HG02642 (cell line): Measurements from ENCODE around the gene UPF3A.
"Not testable (repeated sequence)": the region's sequence is repeated elsewhere in the genome, so short reads cannot be mapped to it uniquely, and the experiment has no call there.

Source experiments
- ATAC-seq: cut with Tn5 transposase; IDR thresholded peaks from one replicate; pipeline ENCODE4 v1.9.1; 2021; ENCODE audit warnings: mild to moderate bottlenecking; ENCODE audit not compliant: unreplicated experiment, poor library complexity

UPF3A gene, protein sequence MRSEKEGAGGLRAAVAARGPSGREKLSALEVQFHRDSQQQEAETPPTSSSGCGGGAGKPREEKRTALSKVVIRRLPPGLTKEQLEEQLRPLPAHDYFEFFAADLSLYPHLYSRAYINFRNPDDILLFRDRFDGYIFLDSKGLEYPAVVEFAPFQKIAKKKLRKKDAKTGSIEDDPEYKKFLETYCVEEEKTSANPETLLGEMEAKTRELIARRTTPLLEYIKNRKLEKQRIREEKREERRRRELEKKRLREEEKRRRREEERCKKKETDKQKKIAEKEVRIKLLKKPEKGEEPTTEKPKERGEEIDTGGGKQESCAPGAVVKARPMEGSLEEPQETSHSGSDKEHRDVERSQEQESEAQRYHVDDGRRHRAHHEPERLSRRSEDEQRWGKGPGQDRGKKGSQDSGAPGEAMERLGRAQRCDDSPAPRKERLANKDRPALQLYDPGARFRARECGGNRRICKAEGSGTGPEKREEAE

DNA sequence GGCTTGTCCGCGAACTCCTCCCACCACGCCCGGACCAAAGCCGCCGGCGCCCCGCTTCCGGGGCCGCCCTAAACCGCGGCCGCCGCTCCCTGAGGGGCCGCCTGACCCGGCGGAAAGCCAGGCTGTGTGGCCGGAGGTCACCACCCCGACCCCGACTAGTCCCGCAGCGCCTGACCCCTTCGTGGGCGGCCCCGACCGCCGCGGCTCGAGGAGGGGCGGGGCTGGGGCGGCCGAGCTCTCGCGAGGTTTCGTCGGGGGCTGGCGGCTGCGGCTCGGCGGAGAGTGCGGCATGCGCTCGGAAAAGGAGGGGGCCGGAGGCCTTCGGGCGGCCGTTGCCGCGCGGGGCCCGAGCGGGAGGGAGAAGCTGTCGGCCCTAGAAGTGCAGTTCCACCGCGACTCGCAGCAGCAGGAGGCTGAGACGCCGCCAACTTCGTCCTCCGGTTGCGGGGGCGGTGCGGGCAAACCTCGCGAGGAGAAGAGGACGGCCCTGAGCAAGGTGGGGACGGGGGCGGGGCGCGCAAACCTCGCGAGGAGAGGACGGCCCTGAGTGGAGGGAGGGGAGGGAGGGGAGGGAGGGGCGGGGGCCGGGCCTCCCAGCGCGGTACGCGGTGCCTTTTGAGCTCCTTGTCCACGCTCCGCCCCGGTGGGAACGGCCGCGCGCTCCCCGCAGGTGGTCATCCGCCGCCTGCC, at the start of gene UPF3A:
UPF3A (plus strand) TSS at position 251 of the 690 bp plus-strand sequence; CDS start at position 290, 39 bp downstream.
- ATAC-seq = peak; percentile 75

DNA sequence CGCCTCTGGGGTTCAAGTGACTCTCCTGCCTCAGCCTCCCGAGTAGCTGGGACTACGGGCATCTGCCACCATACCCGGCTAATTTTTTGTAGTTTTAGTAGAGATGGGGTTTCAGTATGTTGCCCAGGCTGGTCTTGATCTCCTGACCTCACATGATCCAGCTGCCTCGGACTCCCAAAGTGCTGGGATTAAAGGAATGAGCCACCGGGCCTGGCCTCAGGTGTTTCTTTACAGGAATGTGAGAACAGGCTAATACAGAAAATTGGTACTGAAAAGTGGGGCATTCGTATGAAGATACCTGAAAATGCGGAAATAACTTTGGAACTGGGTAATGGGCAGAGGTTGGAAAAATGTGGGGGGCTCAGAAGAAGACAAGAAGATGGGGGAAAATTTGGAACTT, 49.5 kb upstream of the UPF3A start:
- no peak for ATAC-seq

DNA sequence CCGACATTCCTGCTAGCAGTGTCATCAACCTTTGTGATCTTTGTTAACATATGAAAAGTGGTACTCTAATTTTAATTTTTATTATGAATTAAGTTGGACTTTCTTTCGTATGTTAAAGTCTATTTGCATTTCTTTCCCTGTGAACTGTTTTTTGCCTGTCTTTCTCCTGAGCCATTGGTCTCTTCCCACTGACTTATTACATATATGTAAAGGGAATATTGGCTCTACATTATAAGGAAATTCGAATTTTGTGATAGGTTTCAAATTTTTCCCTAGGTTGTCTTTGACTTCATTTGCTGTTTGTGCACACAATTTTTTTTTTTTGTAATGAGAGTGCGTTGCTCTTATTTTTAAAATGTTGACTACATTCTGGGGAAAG, 47.1 kb upstream of the UPF3A start:
- ATAC-seq = no peak

DNA sequence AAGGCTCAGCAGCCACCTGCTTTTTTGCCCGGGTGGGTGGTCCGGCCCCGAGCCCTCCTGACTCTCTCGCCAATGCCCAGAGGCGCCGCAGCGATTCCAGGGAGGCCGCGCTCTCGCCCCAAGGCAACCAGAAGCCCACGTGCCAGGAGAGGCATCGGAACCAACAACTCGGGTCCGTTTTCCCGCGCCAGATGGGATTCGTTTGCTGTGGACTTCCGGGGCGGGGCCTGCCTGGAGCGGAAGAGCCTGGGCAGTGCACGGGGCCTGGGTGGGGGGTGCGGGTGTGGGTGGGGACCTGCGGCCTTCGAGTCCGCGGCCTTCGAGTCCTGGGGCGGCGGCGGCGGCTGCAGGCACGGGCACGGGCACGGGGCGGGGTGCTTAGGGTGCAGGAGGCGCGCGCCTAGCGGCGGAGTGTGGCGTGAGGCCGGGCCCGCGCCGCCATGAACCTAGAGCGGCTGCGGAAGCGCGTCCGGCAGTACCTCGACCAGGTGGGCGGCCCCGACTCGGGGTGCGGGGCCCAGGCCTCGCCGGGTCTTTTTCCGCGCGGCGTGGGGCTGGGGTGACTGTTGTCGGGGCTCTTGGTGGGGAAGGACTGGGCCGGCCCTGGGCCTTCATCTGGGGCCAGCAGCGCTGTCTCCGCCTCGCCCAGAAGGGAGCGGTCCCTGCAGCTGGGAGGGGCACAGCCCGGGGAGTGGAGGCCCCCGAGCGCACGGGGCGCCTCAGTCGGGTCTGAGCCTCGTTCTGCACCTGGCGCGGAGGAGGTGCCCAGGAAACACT, 46.6 kb upstream of the UPF3A start, which contains the start of gene CDC16:
CDC16 (plus strand) TSS at position 253 of the 777 bp plus-strand sequence; CDS start at position 441, 188 bp downstream.
- peak; percentile 92 for ATAC-seq

DNA sequence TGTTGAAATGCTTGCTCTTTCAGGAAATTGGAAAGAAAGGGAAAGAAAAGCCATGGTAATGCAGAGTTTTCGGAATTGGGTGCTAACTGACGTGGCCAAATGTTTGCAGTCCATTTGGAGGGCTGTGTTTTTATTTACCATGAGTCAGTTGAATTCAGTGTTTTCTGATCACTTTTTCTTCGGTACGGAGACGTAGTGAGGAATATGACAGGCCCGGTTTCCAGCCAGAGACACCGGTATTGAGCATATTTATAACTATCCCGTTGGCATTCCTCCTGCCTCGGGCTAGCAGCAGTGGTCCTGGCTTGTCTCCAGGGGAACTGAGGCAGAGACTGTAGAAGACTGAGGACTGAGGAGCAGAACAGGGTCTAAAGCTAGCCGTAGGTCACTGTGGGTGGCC, 45.7 kb upstream of the UPF3A start:
- ATAC-seq = no peak

DNA sequence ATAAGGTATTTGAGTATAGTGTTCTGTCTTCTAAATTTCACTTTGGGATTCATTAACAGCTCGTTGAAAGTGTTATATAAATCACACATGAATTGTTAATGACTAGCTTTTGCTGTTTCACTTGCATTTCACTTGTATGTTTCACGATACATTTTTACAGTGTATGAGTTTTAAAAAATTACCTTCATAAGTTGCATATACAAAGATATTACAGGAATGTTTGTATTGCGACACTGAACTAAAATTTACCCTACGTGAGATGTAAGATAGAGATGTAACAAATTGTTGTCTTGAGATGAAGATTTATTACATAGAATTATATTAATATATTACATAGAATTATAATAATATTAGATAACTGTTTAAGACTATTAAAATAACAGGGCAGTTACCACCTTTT, 45.2 kb upstream of the UPF3A start:
- ATAC-seq = no peak

DNA sequence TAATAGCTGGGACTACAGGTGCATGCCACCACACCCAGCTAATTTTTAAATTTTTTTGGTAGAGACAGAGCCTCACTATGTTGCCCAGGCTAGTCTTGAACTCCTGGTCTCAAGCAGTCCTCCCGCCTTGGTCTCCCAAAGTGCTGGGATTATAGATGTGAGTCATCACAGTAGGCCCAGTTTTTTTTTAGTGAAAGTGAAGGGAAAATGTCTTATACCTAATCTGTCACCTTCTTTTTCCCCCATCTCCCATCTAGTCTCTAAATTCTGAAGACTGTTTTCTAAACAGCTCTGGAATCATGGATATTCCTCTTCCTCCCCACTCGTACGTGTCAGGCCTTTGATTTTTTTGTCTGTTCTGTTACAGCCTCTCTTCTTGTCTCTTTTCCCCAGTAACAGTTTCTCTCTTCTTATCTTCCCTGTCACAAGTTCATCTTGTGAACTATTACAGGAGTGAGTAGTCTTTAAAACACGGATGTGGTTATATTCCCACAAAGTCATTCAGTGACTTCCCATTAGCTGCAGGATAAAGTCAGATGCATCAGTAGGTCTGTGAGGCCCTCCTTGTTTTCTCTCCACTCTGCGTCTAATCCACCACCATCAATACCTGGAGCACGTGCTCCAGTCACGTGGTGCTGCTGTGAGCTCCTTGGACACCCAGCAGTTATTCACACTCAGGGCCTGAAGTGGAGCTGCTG, 43.8 kb upstream of the UPF3A start:
- no peak for ATAC-seq

DNA sequence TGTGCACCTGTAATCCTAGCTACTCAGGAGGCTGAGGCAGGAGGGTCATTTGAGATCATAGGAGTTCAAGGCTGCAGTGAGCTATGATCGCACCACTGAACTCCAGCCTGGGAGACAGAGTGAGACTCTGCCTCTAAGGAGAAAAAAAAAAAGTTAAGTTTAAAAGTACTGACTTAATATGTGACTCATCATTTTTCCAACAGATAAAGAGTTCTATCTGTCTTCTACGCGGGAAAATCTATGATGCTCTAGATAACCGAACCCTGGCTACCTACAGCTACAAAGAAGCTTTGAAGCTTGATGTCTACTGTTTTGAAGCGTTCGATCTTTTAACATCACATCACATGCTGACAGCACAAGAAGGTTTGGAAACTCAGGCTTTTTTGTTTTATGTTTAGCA, 39.5 kb upstream of the UPF3A start:
- ATAC-seq = no peak

DNA sequence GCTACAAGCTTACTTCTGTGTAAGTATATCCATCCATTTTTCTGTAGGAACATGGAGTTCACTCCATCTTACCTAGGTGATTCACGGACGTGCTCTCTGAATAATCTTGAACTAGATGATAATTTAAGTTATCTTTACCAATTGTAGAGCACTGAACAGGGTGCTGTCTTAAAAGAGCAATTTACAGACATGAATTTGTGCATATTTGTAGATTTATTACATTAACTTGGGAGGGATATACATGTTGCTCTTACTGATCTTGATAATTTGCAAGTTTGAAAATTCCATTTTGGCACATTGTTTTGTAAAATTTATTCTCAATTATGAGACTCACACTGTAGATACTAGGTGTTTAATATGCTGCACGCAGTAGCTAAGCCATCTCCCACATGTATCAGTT, 37.4 kb upstream of the UPF3A start:
- ATAC-seq = no peak

DNA sequence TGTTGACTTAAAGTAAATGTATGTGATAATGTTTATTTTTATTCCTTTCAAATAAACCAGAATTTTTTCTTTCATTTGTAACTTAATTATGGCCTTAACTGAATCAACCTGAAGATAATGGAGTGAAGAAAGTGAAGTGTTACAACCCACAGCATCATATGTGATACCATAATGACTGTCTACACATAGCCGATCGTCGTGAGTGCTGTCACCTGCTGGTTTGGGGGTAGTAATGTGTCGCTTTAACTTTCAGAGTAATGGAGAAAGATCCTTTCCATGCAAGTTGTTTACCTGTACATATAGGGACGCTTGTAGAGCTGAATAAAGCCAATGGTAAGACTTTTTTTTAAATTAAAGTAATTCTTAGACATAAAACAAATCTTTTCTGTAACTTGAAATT, 36.8 kb upstream of the UPF3A start:
- ATAC-seq = no peak

DNA sequence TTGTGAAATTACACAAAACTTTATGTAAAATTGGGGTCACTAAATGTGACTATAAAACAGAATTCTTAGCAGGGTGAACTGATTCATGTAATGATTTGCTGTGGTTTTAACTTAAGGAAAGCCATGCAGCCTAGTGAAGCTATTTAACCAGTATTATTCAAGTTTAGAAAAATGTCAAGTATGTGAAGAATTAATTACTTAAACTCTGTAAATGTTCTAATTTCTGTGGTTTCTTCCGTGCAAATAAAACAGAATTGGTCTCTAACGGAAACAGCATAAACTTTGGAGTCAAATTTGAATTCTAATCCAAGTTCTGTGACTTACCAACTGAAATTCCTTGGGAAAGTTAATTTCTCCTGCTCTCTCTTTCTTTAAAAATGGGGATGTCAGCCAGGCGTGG, 33.4 kb upstream of the UPF3A start:
- ATAC-seq = no peak

DNA sequence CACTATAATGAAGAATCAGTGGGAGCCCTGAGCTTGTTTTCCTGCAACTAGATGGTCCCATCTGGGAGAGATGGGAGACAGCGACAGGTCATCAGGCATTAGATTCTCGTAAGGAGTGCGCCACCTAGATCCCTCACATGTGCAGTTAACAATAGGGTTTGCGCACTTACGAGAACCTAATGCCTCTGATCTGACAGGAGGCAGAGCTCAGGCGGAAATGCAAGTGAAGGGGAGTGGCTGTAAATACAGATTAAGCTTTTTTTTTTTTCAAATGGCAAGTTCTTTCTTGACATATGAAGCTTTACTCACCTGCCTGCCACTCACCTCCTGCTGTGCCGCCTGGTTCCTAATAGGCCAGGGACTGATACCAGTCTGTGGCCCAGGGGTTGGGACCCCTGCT, 32.3 kb upstream of the UPF3A start:
- no peak for ATAC-seq

DNA sequence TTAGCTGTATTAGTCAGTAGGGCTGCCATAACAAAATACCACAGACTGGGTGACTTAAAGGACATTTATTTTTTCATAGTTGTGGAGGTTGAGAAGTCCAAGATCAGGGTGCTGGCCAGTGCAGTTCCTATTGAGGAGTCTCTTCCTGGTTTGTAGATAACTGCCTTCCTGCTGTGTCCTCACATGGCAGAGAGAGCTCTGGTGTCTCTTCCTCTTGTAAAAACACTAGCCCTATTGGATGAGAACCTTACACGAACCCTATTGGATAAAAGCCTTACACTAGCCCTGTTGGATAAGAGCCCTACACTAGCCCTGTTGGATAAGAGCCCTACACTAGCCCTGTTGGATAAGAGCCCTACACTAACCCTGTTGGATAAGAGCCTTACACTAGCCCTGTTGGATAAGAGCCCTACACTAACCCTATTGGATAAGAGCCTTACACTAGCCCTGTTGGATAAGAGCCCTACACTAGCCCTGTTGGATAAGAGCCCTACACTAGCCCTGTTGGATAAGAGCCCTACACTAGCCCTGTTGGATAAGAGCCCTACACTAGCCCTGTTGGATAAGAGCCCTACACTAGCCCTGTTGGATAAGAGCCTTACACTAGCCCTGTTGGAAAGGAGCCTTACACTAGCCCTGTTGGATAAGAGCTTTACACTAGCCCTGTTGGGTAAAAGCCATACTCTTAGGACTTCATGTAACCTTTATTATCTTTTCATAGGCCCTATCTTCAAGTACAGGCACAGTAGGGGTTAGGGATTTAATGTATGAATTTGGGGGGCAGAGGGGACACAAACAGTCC, 29.6 kb upstream of the UPF3A start:
- ATAC-seq = not testable (repeated sequence)

DNA sequence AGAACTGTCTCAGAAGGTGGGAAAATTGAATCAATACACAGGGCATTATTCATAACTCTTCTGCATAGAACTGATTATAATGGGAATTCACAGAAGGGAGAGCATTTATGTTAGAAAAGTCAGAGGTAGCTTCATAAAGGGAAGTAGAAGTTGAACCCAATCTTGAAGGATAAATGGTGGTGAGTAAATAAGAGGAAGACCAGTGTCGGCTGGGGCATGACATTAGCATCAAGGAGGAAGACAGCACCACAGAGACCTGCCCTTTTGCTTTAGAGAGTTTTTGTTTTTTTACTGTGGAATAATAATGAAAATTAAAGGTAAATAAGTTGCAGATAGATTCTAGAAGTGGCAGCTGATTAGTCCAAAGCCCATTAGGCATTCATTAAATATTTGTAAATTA, 24.9 kb upstream of the UPF3A start:
- ATAC-seq = no peak

DNA sequence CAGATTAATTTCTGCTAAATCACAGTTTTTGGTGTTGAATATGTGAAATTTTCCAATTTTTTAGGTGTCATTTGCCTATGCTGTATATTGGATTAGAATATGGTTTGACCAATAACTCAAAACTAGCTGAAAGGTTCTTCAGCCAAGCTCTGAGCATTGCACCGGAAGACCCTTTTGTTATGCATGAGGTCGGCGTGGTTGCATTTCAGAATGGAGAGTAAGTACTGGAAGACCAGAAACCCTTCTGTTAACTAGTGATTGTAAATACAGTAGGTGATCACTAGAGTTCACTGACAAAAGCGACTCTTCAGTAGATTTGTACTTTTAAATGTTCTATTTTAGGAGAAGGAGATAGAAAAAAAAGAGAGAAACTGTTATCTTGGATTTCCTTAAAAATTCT, 24.4 kb upstream of the UPF3A start:
- no peak for ATAC-seq

DNA sequence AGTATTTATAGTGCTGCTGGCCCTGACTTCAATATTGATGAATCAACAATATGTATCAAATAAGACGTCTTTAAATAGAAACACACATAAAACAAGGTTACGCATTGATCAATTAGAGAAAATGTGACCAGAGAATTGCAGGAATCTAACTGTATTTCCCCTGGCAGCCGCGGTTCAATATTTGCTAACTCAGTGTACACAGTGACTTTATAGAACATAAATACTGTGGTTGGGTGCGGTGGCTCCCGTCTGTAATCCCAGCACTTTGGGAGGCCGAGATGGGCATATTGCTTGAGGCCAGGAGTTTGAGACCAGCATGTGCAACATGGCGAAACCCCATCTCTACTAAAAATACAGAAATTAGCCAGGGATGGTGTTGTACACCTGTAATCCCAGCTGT, 22.8 kb upstream of the UPF3A start:
- no peak for ATAC-seq

DNA sequence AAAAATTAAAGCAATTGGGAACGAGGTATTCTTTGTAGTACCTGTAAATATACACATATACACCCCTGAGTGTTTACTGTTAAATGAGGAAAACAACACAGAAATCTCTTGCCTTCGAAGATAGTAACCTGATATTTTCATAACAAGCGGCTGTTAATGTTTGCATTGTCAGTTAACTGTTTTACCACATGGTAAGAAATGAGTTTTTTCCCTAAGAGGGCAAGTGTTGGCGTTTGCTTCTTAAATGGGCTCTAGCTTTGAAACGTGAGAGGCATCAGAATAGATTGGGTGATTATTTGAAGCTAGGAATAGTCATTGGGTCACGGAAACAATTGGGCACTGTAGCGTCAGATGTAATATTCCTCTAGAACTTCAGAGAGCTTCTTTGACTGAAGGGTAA, 22.0 kb upstream of the UPF3A start:
- no peak for ATAC-seq

DNA sequence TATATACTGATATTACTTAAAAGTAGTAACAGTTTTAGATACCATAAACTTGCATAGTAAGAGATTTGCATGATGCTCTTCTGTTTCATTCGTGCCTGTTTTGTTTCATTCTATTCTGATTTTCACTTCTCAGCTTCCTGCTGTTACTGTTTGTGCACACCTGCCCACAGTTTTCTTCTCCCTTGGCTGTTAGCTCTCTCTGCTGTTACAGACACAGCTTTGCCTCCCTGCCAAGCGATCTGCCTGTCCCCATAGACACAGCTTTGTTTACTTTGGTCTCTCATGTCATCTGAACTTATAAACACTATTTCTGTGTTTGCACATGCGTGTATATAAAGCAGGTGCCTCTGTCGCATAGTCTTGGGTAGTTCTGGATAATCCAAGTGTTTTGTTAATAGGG, 21.4 kb upstream of the UPF3A start:
- no peak for ATAC-seq

DNA sequence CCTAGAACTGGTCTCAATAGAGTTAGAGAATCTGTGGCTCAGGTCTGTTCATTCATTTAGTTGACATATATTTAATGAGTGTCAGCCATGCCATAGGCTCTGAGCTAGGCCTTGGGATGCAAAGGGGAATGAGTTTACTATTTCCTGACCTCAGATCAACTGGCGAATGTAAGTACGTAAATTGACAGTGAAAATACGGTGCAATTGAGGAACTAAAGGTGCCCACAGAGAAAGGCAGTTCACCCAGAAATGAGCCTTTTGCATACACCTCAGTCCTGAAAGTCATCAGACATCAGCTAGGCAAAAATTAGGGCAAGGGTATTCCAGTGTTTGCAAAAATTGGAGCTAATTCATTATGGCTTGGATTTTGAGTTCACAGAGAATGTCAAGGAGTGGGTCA, 20.6 kb upstream of the UPF3A start:
- ATAC-seq = no peak
